AG10803 (cell line): ENCODE measurements around the gene RDH13.

Experiments used
- DNase-seq: peaks from one replicate; pipeline ENCODE4 v3.0.0; 2010; ENCODE audit warnings: low read depth
- H3K4me3 ChIP-seq: 2 replicates; pipeline ENCODE4 v1.5.1; 2011; ENCODE audit warnings: mild to moderate bottlenecking, low read length, control low read depth
- TF ChIP-seq, protein P1 (sequence below): conservative IDR thresholded peaks from 2 replicates; pipeline ENCODE4 v1.5.1; 2011; ENCODE audit warnings: mild to moderate bottlenecking, low read length, control low read depth, inconsistent platforms

The RDH13 gene

GRCh38 chr19:55095260-55096060 is 32.5 kb upstream of the RDH13 start:
- TF ChIP-seq, protein P1, sequence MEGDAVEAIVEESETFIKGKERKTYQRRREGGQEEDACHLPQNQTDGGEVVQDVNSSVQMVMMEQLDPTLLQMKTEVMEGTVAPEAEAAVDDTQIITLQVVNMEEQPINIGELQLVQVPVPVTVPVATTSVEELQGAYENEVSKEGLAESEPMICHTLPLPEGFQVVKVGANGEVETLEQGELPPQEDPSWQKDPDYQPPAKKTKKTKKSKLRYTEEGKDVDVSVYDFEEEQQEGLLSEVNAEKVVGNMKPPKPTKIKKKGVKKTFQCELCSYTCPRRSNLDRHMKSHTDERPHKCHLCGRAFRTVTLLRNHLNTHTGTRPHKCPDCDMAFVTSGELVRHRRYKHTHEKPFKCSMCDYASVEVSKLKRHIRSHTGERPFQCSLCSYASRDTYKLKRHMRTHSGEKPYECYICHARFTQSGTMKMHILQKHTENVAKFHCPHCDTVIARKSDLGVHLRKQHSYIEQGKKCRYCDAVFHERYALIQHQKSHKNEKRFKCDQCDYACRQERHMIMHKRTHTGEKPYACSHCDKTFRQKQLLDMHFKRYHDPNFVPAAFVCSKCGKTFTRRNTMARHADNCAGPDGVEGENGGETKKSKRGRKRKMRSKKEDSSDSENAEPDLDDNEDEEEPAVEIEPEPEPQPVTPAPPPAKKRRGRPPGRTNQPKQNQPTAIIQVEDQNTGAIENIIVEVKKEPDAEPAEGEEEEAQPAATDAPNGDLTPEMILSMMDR = no peak
- no peak for DNase-seq
- no peak overlapping the region for H3K4me3 ChIP-seq

GRCh38 chr19:55094456-55095259 is 31.7 kb upstream of the RDH13 start:
- DNase-seq = no peak
- no peak overlapping the region for H3K4me3 ChIP-seq
- TF ChIP-seq, protein P1 = no peak

GRCh38 chr19:55092423-55093318 is 29.7 kb upstream of the RDH13 start:
- TF ChIP-seq, protein P1 = no peak
- DNase-seq = no peak

GRCh38 chr19:55091955-55092354 is 29.0 kb upstream of the RDH13 start:
- TF ChIP-seq, protein P1 = no peak
- no peak overlapping the region for H3K4me3 ChIP-seq
- DNase-seq = no peak

More at GRCh38 chr19:55092423-55093318, 29.7 kb upstream of the RDH13 start:
- H3K4me3 ChIP-seq = no peak overlapping the region

DNA sequence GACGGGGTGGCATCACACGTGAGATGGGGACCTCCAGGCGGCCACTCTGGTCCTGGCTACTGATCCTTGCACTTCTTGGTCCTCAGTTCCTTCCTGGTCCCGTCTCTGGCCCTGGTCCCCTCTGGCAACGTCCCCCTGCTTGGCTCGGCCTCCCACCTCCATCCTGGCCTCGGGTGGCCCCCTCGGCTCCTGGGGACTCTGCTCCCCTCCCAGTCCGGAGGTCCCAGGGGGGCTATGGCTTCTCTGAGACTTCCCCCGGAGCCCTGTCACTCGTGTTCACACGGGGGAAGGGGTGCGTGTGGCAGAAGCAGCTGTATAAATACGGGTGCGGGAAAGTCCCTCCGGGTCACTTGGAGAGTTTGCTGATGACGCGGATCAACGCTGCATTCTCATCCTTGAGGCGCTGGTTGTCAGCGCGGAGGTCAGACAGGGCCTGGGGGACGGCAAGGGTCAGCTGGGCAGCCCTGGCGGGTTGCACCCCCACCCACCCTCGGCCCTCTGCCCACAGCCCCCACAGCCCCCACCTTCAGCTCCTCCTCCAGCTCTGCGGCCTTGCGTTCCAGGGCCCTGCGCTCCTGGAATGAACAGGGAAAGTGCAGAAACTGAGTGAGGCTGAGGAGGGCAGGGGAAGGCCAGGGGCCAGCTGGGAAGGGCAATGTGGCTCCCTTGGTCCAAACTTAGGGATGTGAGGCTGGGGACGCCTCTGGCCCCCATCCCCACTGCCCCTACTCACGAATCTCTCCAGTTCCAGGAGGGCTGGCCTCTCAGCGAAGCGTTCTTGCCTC is 28.4 kb upstream of the RDH13 start:
- no peak overlapping the region for H3K4me3 ChIP-seq
- TF ChIP-seq, protein P1 = no peak

GRCh38 chr19:55090564-55090963 is 27.6 kb upstream of the RDH13 start:
- DNase-seq = no peak
- TF ChIP-seq, protein P1 = no peak
- no peak overlapping the region for H3K4me3 ChIP-seq

More for the DNA sequence above, 28.4 kb upstream of the RDH13 start:
- no peak for DNase-seq
